Activated CD8-positive, alpha-beta T cell treated with anti-CD3 and anti-CD28 coated beads for 36 hours (primary cell): Measurements from ENCODE around the gene GUCA2B. TPM values are rescaled to one million over a fixed set of nuclear protein-coding genes. Genes with fewer than 3 reads are reported as not detected.

Experiments used
- ATAC-seq: fragments of 200-7000 bp; cut with Tn5 transposase; one replicate; pipeline ENCODE4 v1.10.0; 2021; ENCODE audit warnings: mild to moderate bottlenecking, moderate library complexity
- CTCF ChIA-PET: fragments of 350-600 bp; sonication (Branson Sonifier 250); formaldehyde crosslinking; loops from one replicate; lab custom pipeline; 2021; ENCODE audit warnings: antibody characterized with exemption; lab: Charles Lee
- POLR2A ChIA-PET: fragments of 350-600 bp; sonication (Branson Sonifier 250); formaldehyde crosslinking; loops from one replicate; lab custom pipeline; 2021; ENCODE audit warnings: antibody characterized with exemption; lab: Charles Lee
- DNase-seq: peaks from one replicate; pipeline ENCODE4 v3.0.0-alpha.2; 2020
- H3K27ac Mint-ChIP-seq: one replicate; pipeline ENCODE4 v1.8.0; 2021; ENCODE audit warnings: mild to moderate bottlenecking, mixed read lengths
- H3K27me3 Mint-ChIP-seq: one replicate; pipeline ENCODE4 v1.8.0; 2021; ENCODE audit warnings: mixed read lengths
- H3K36me3 Mint-ChIP-seq: one replicate; pipeline ENCODE4 v1.8.0; 2021; ENCODE audit warnings: low read depth, mixed read lengths
- H3K4me1 Mint-ChIP-seq: one replicate; pipeline ENCODE4 v1.8.0; 2021; ENCODE audit warnings: low read depth, mixed read lengths
- H3K4me3 Mint-ChIP-seq: one replicate; pipeline ENCODE4 v1.8.0; 2021; ENCODE audit warnings: mild to moderate bottlenecking, moderate library complexity, mixed read lengths
- H3K9me3 Mint-ChIP-seq: one replicate; pipeline ENCODE4 v1.8.0; 2021; ENCODE audit warnings: mixed read lengths
- intact Hi-C: fragments of 100-400 bp; cut with micrococcal nuclease; formaldehyde crosslinking; loops from one replicate; pipeline ENCODE4 v1.10.0; 2022
- total RNA-seq, 2 experiments: library from RNA; stranded (reverse); gene quantifications; one replicate each; pipeline ENCODE4 v1.2.3, GENCODE V29; 2021
- TF ChIP-seq, protein P1 (sequence below): fragments of 200-600 bp; IDR thresholded peaks from one replicate; pipeline ENCODE4 v1.8.0; 2022; ENCODE audit warnings: antibody characterized with exemption, mild to moderate bottlenecking

Gene GUCA2B
- total RNA-seq, 2 experiments from 2014 or later, result not detected

DNA sequence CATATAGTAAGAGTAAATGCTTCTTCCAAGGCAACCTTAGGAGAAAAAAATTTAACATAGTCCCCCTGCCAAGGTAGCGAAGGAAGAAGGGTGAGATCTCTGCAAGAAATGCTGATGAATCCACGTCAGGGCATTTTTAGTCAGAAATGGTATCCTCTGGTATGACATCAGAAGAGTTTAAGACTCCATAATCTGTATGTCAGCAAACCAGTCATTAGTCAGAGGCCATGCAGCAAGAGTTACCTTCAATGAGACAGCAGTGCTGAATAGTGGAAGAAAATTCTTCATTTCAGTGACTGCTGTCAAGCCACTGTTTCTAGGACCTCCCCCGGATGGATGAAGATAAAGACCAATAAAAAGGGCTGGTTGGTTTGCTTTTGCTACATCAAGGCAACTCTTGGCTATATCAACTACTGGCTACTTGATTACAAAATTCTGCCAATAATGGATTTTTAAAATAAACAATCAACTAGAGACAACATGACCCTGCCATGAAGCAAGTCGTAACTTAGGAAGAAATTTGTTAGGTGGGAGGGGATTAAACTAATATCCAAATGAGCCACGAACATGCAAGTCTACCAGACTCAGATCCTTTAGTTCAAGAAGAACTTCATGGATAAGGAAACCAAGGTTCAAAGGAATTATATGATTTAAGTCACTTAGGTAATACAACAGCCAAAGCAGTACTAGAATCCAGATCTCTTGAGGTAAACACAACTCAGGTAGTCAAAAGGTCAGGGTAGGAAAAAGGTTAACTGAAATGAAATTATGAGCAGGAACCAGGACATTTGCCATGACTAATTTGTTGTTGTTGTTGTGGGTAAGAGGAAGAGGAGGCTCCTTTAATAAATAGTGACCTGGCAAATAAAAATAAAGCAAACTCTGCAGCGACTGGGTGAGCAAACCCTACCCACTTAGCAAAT lies 37.0 kb downstream of the GUCA2B start:
- H3K9me3 Mint-ChIP-seq, result no peaks in the 10 kb centered on the region
- ATAC-seq (no peak), DNase-seq (no peak)
- ChIA-PET CTCF (interaction anchor here (3.3 kb wide), 1 partner anchor 16 kb away, joined by 16 read pairs; no protein-coding TSS in a partner anchor), POLR2A (no interaction called here)
- H3K4me1 Mint-ChIP-seq, result peaks cover 5% of the 10 kb centered on the region
- TF ChIP-seq, protein P1, sequence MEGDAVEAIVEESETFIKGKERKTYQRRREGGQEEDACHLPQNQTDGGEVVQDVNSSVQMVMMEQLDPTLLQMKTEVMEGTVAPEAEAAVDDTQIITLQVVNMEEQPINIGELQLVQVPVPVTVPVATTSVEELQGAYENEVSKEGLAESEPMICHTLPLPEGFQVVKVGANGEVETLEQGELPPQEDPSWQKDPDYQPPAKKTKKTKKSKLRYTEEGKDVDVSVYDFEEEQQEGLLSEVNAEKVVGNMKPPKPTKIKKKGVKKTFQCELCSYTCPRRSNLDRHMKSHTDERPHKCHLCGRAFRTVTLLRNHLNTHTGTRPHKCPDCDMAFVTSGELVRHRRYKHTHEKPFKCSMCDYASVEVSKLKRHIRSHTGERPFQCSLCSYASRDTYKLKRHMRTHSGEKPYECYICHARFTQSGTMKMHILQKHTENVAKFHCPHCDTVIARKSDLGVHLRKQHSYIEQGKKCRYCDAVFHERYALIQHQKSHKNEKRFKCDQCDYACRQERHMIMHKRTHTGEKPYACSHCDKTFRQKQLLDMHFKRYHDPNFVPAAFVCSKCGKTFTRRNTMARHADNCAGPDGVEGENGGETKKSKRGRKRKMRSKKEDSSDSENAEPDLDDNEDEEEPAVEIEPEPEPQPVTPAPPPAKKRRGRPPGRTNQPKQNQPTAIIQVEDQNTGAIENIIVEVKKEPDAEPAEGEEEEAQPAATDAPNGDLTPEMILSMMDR, result no peak
- intact Hi-C loops, result no loop called here
- no peaks in the 10 kb centered on the region for H3K27me3 Mint-ChIP-seq
- no peak overlapping the region for H3K27ac Mint-ChIP-seq
- H3K36me3 Mint-ChIP-seq, result peaks cover 20% of the 10 kb centered on the region
- no peak overlapping the region for H3K4me3 Mint-ChIP-seq

DNA sequence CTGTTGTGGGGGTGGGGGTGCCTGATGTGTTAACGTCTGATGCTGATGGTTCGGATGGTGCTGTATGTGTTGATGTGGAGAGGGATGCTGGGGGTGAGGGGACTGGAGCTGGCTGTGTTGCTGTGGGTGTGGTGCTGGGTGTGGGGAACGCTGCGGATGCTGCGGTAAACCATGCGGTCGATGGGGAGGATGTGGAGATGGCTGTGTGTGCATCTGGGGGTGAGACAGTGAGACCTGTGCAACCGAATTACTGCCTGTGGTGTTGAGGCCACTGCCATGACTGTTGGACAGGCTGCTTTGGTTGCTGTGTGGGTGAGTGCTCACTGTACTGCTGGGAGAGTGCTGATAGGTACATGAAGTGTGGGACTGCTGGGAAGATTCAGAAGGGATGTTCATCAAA lies 38.1 kb downstream of the GUCA2B start:
- H3K4me3 Mint-ChIP-seq, result no peak overlapping the region
- H3K36me3 Mint-ChIP-seq, result peaks cover 19% of the 10 kb centered on the region
- ChIA-PET POLR2A (no interaction called here), CTCF (interaction anchor here (3.3 kb wide), 1 partner anchor 18 kb away, joined by 16 read pairs; no protein-coding TSS in a partner anchor)
- H3K27ac Mint-ChIP-seq, result no peak overlapping the region
- intact Hi-C loops, result no loop called here
- DNase-seq (no peak), ATAC-seq (no peak)
- H3K4me1 Mint-ChIP-seq, result peaks cover 2% of the 10 kb centered on the region
- no peaks in the 10 kb centered on the region for H3K27me3 Mint-ChIP-seq
- TF ChIP-seq, protein P1, result no peak
- H3K9me3 Mint-ChIP-seq, result no peaks in the 10 kb centered on the region

DNA sequence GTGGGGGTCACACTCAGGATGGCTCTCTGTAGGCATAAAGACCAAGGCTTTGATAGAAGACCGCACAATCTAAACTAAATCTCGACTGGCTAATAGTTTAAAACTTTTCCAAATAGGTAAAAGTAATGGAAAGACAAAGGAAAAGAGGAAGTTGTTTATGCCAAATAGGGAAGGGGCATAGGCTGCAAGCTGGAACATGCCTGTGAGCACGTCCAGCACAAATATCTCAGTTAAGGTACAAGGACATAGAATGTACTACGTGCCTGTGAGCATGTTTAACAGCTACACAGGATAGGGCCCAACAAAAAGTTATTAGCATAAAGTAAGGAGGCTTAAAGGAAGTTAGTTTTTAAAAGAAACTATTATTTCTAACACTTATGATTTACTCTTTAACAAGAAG lies 38.9 kb downstream of the GUCA2B start:
- DNase-seq (no peak), ATAC-seq (no peak)
- ChIA-PET POLR2A (no interaction called here), CTCF (interaction anchor here (0.8 to 3.3 kb wide), 3 partner anchors 12 to 18 kb away, joined by 3 to 16 read pairs (median 3); no protein-coding TSS in a partner anchor)
- intact Hi-C loops, result no loop called here
- peaks cover 25% of the 10 kb centered on the region for H3K36me3 Mint-ChIP-seq
- H3K27me3 Mint-ChIP-seq, result no peaks in the 10 kb centered on the region
- H3K9me3 Mint-ChIP-seq, result no peaks in the 10 kb centered on the region
- H3K4me3 Mint-ChIP-seq, result no peak overlapping the region
- no peak overlapping the region for H3K27ac Mint-ChIP-seq
- TF ChIP-seq, protein P1, result no peak
- peaks cover 2% of the 10 kb centered on the region for H3K4me1 Mint-ChIP-seq

DNA sequence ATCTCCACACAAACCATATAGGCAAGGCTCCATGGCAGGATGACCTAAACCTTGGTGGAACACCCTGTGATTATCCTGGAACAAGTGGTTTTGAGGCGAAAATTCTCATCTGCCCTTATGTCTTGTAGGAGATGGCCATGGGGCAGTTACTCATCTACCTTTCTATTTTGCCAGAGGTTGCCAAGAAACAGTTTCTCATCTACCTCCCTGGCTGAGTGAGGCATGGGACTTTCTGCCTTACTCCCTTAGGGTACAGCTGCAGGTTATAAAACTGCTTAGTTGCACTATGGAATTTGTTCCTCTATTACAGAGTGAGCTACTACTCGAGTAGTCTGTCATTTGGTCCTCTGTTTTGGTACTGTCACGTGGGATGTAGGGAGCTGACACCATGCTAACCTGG lies 42.6 kb downstream of the GUCA2B start:
- ATAC-seq, result no peak
- ChIA-PET POLR2A (no interaction called here), CTCF (interaction anchor here (1.0 kb wide), 1 partner anchor 23 kb away, joined by 3 read pairs; no protein-coding TSS in a partner anchor)
- Mint-ChIP-seq H3K9me3 (no peaks in the 10 kb centered on the region), H3K36me3 (peaks cover 32% of the 10 kb centered on the region), H3K4me1 (peaks cover 2% of the 10 kb centered on the region), H3K4me3 (no peak overlapping the region), H3K27me3 (no peaks in the 10 kb centered on the region), H3K27ac (no peak overlapping the region)
- TF ChIP-seq, protein P1, result no peak
- DNase-seq, result no peak
- intact Hi-C loops, result no loop called here

GRCh38 chr1:42198251-42198650 lies 45.0 kb downstream of the GUCA2B start:
- ATAC-seq (no peak), DNase-seq (no peak)
- TF ChIP-seq, protein P1, result no peak
- no peak overlapping the region for H3K4me3 Mint-ChIP-seq
- POLR2A ChIA-PET, result no interaction called here
- H3K36me3 Mint-ChIP-seq, result peaks cover 47% of the 10 kb centered on the region
- H3K4me1 Mint-ChIP-seq, result no peaks in the 10 kb centered on the region
- no peaks in the 10 kb centered on the region for H3K27me3 Mint-ChIP-seq
- intact Hi-C loops, result no loop called here
- CTCF ChIA-PET, result interaction anchor here (1.0 kb wide), 1 partner anchor 25 kb away, joined by 3 read pairs; no protein-coding TSS in a partner anchor
- H3K27ac Mint-ChIP-seq, result no peak overlapping the region
- H3K9me3 Mint-ChIP-seq, result peaks cover 10% of the 10 kb centered on the region
